Measurements from ENCODE around the gene ZNF71. TPM values are rescaled to one million over a fixed set of nuclear protein-coding genes. Genes with fewer than 3 reads are reported as not detected.

Gene ZNF71
- 9.7 TPM for polyA plus RNA-seq (2013, experiment 1 of 2)
- 8.9 TPM for polyA plus RNA-seq (2013, experiment 2 of 2)

- peaks cover 54% of the 10 kb centered on the region for H3K9me3 ChIP-seq (ENCODE audit: control insufficient read depth, low read length)
- H3K36me3 ChIP-seq (ENCODE audit: control insufficient read depth, insufficient read depth, low read length), result peaks cover 29% of the 10 kb centered on the region
- 1% methylated on average over 37 to 44 of the region's 52 CpGs for WGBS, 2 experiments (ENCODE audit: insufficient coverage in 2 of 2)
- H3K4me1 ChIP-seq (ENCODE audit: control insufficient read depth, insufficient read depth, low read length, poor library complexity, severe bottlenecking), result peaks cover 4% of the 10 kb centered on the region
- H3K27ac ChIP-seq (ENCODE audit: low read depth, low read length, severe bottlenecking), result no peak within 1 kb of the TSS
- peak within 1 kb of the TSS; percentile 92 for H3K4me3 ChIP-seq (ENCODE audit: extremely low read depth, insufficient read depth, low read length, poor library complexity, severe bottlenecking)
Measured at GRCh38 chr19:56594783-56595547, at the start of gene ZNF71. Gene ZNF71, plus strand, starts transcription at chr19:56595302. Its CDS starts 6,257 bp downstream, at chr19:56601559.

DNA sequence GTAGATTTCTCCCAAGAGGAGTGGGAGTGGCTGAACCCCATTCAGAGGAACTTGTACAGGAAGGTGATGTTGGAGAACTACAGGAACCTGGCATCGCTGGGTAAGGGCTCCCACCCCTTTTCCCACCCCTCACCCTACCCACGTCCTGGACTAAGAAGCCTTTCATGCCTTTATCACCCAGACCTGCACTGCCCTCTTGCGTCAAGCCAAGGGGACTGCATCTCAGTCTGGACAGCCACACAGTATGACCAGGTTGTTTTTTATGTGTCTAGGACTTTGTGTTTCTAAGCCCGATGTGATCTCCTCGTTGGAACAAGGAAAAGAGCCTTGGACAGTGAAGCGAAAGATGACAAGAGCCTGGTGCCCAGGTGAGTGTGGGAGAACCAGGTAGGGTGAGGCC, 47.6 kb upstream of the ZNF71 start:
- no peaks in the 10 kb centered on the region for H3K4me1 ChIP-seq (ENCODE audit: control insufficient read depth, insufficient read depth, low read length, poor library complexity, severe bottlenecking)
- H3K9me3 ChIP-seq (ENCODE audit: control insufficient read depth, low read length), result peaks cover 57% of the 10 kb centered on the region
- WGBS, 2 experiments (ENCODE audit: insufficient coverage in 2 of 2), result 96 to 97% methylated on average over 3 to 4 of the region's 6 CpGs
- no peak overlapping the region for H3K4me3 ChIP-seq (ENCODE audit: extremely low read depth, insufficient read depth, low read length, poor library complexity, severe bottlenecking)
- H3K27ac ChIP-seq (ENCODE audit: low read depth, low read length, severe bottlenecking), result no peak overlapping the region
- H3K36me3 ChIP-seq (ENCODE audit: control insufficient read depth, insufficient read depth, low read length), result peaks cover 42% of the 10 kb centered on the region

DNA sequence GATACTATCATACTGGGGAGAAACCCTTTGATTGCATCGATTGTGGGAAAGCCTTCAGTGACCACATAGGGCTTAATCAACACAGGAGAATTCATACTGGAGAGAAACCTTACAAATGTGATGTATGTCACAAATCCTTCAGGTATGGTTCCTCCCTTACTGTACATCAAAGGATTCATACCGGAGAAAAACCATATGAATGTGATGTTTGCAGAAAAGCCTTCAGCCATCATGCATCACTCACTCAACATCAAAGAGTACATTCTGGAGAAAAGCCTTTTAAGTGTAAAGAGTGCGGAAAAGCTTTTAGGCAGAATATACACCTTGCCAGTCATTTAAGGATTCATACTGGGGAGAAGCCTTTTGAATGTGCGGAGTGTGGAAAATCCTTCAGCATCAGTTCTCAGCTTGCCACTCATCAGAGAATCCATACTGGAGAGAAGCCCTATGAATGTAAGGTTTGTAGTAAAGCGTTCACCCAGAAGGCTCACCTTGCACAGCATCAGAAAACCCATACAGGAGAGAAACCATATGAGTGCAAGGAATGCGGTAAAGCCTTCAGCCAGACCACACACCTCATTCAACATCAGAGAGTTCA, 40.7 kb upstream of the ZNF71 start:
- H3K4me3 ChIP-seq (ENCODE audit: extremely low read depth, insufficient read depth, low read length, poor library complexity, severe bottlenecking), result no peak overlapping the region
- peaks cover 37% of the 10 kb centered on the region for H3K36me3 ChIP-seq (ENCODE audit: control insufficient read depth, insufficient read depth, low read length)

GRCh38 chr19:56562766-56563165, 32.3 kb upstream of the ZNF71 start:
- Histone ChIP-seq H3K4me3 (ENCODE audit: extremely low read depth, insufficient read depth, low read length, poor library complexity, severe bottlenecking) (no peak overlapping the region), H3K36me3 (ENCODE audit: control insufficient read depth, insufficient read depth, low read length) (no peaks in the 10 kb centered on the region), H3K9me3 (ENCODE audit: control insufficient read depth, low read length) (peaks cover 40% of the 10 kb centered on the region), H3K27ac (ENCODE audit: low read depth, low read length, severe bottlenecking) (no peak overlapping the region), H3K4me1 (ENCODE audit: control insufficient read depth, insufficient read depth, low read length, poor library complexity, severe bottlenecking) (no peaks in the 10 kb centered on the region)
- 100% methylated on average over 1 of the region's 2 CpGs for WGBS, 2 experiments (ENCODE audit: insufficient coverage in 2 of 2)

More for the DNA sequence above, 40.7 kb upstream of the ZNF71 start:
- no peak overlapping the region for H3K27ac ChIP-seq (ENCODE audit: low read depth, low read length, severe bottlenecking)
- peaks cover 65% of the 10 kb centered on the region for H3K9me3 ChIP-seq (ENCODE audit: control insufficient read depth, low read length)
- WGBS, 2 experiments (ENCODE audit: insufficient coverage in 2 of 2), result 0 to 71% methylated on average over 1 of the region's 6 CpGs
- H3K4me1 ChIP-seq (ENCODE audit: control insufficient read depth, insufficient read depth, low read length, poor library complexity, severe bottlenecking), result no peaks in the 10 kb centered on the region

DNA sequence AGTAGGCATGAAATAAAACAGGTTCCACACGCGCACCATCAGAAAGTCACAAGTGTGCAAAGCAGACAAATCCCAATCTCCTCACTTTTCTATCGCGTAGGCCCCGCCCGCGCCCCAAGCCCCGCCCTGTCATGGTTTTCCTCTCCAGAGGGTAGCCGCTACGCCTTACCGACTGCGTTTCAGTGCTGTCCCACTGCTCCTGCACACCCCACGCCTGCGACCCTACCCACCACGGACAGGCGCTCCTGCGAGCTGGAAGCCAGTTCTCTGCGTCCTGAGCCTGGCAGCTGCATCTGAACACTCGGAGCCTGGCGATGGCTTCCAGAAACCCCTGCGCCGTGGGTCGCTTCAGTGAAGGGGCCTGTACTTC, 28.2 kb upstream of the ZNF71 start:
- H3K4me3 ChIP-seq (ENCODE audit: extremely low read depth, insufficient read depth, low read length, poor library complexity, severe bottlenecking), result peak overlapping the region; percentile 89
- peaks cover 33% of the 10 kb centered on the region for H3K36me3 ChIP-seq (ENCODE audit: control insufficient read depth, insufficient read depth, low read length)
- H3K27ac ChIP-seq (ENCODE audit: low read depth, low read length, severe bottlenecking), result no peak overlapping the region
- peaks cover 57% of the 10 kb centered on the region for H3K9me3 ChIP-seq (ENCODE audit: control insufficient read depth, low read length)
- no peaks in the 10 kb centered on the region for H3K4me1 ChIP-seq (ENCODE audit: control insufficient read depth, insufficient read depth, low read length, poor library complexity, severe bottlenecking)
- 5 to 6% methylated on average over 22 to 23 of the region's 23 CpGs for WGBS, 2 experiments (ENCODE audit: insufficient coverage in 2 of 2)

- 4 to 7% methylated on average over 36 to 62 of the region's 66 CpGs for WGBS, 2 experiments (ENCODE audit: insufficient coverage in 2 of 2)
- Histone ChIP-seq H3K4me3 (ENCODE audit: extremely low read depth, insufficient read depth, low read length, poor library complexity, severe bottlenecking) (peak within 1 kb of the TSS; percentile 89), H3K9me3 (ENCODE audit: control insufficient read depth, low read length) (peaks cover 59% of the 10 kb centered on the region), H3K27ac (ENCODE audit: low read depth, low read length, severe bottlenecking) (peak within 1 kb of the TSS; percentile 29), H3K4me1 (ENCODE audit: control insufficient read depth, insufficient read depth, low read length, poor library complexity, severe bottlenecking) (no peaks in the 10 kb centered on the region), H3K36me3 (ENCODE audit: control insufficient read depth, insufficient read depth, low read length) (peaks cover 38% of the 10 kb centered on the region)
Measured at GRCh38 chr19:56567274-56568120, 27.6 kb upstream of the ZNF71 start, which contains the start of gene ZNF470. Gene ZNF470, plus strand, starts transcription at chr19:56567468. Its CDS starts 2,844 bp downstream, at chr19:56570312.

DNA sequence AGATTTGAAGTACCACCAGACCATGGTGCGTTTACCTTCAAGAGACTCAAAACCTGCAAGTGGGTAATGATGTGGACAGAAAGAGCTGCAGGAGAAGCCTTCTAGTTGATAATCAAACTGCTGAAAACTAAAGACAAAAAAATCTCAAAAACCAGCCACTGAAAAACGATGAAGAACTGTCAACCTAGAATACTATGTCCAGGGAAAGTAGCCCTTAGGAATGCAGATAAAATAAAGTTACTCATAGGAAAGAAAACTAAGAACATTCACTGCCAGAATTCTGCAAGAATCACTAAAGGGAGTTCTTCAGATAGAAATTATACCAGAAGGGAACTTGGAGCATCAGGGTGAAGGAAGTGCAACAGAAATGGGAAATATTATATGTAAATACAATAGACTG, 22.5 kb upstream of the ZNF71 start:
- no CpG with 5 or more reads among the region's 2 CpGs for whole genome bisulfite sequencing, 2 experiments (ENCODE audit: insufficient coverage in 2 of 2)
- Histone ChIP-seq H3K36me3 (ENCODE audit: control insufficient read depth, insufficient read depth, low read length) (peaks cover 78% of the 10 kb centered on the region), H3K27ac (ENCODE audit: low read depth, low read length, severe bottlenecking) (no peak overlapping the region), H3K9me3 (ENCODE audit: control insufficient read depth, low read length) (peaks cover 75% of the 10 kb centered on the region), H3K4me1 (ENCODE audit: control insufficient read depth, insufficient read depth, low read length, poor library complexity, severe bottlenecking) (no peaks in the 10 kb centered on the region), H3K4me3 (ENCODE audit: extremely low read depth, insufficient read depth, low read length, poor library complexity, severe bottlenecking) (no peak overlapping the region)

DNA sequence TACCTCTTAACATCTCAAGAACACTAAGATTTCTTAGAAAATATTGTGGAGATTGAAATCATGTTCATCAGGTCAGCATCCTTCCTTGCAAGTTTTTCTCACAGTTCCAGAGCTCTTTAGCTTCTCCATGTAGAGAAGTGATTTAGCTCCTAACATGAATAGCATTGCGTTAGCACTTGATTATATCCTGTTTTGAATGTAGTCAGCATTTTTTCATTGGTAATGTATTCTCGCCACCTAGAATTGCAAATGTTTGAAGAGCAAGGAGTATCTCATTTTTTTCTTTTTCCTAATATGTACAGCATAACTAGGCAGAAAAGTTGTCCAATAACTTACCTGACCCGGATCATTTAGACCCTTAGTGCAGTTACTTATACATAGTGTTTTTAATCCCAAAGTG, 21.2 kb upstream of the ZNF71 start:
- H3K36me3 ChIP-seq (ENCODE audit: control insufficient read depth, insufficient read depth, low read length), result peaks cover 80% of the 10 kb centered on the region
- H3K27ac ChIP-seq (ENCODE audit: low read depth, low read length, severe bottlenecking), result no peak overlapping the region
- H3K4me1 ChIP-seq (ENCODE audit: control insufficient read depth, insufficient read depth, low read length, poor library complexity, severe bottlenecking), result no peaks in the 10 kb centered on the region
- peaks cover 75% of the 10 kb centered on the region for H3K9me3 ChIP-seq (ENCODE audit: control insufficient read depth, low read length)
- no peak overlapping the region for H3K4me3 ChIP-seq (ENCODE audit: extremely low read depth, insufficient read depth, low read length, poor library complexity, severe bottlenecking)
- 100% methylated on average over 1 of the region's 3 CpGs; no CpG with 5 or more reads in 1 of the 2 experiments for WGBS, 2 experiments (ENCODE audit: insufficient coverage in 2 of 2)

- no peaks in the 10 kb centered on the region for H3K4me1 ChIP-seq (ENCODE audit: control insufficient read depth, insufficient read depth, low read length, poor library complexity, severe bottlenecking)
- 93 to 95% methylated on average over 9 to 10 of the region's 11 CpGs for WGBS, 2 experiments (ENCODE audit: insufficient coverage in 2 of 2)
- peaks cover 46% of the 10 kb centered on the region for H3K36me3 ChIP-seq (ENCODE audit: control insufficient read depth, insufficient read depth, low read length)
- peaks cover 80% of the 10 kb centered on the region for H3K9me3 ChIP-seq (ENCODE audit: control insufficient read depth, low read length)
- no peak overlapping the region for H3K4me3 ChIP-seq (ENCODE audit: extremely low read depth, insufficient read depth, low read length, poor library complexity, severe bottlenecking)
- H3K27ac ChIP-seq (ENCODE audit: low read depth, low read length, severe bottlenecking), result no peak overlapping the region
Measured at GRCh38 chr19:56577719-56578602, 17.1 kb upstream of the ZNF71 start.

DNA sequence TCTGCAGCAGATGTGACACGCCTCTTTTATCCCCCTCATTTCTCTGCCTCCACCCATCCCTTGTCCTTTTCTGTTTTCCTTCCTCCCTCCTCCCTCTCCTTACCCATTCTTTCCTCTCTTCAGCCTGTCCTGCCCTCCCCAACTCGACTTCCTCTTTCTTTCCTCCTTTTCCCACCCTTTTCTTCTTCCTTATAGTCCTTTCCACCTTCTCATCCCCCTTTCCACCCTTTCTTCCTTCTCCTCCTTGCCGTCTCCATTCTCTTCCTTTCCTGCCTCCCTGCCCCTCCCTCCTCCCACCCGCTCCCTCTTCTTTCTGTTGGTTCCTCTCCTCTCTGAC, 688 bp upstream of the ZNF71 start:
- H3K4me3 ChIP-seq (ENCODE audit: extremely low read depth, insufficient read depth, low read length, poor library complexity, severe bottlenecking), result peak overlapping the region; percentile 92
- H3K36me3 ChIP-seq (ENCODE audit: control insufficient read depth, insufficient read depth, low read length), result peaks cover 29% of the 10 kb centered on the region
- 77 to 79% methylated on average over 4 of the region's 4 CpGs for WGBS, 2 experiments (ENCODE audit: insufficient coverage in 2 of 2)
- H3K27ac ChIP-seq (ENCODE audit: low read depth, low read length, severe bottlenecking), result no peak overlapping the region
- peaks cover 4% of the 10 kb centered on the region for H3K4me1 ChIP-seq (ENCODE audit: control insufficient read depth, insufficient read depth, low read length, poor library complexity, severe bottlenecking)
- peaks cover 60% of the 10 kb centered on the region for H3K9me3 ChIP-seq (ENCODE audit: control insufficient read depth, low read length)

Data from mesodermal cell (in vitro differentiated cells).